Uterus (tissue), 2 donors: Measurements from ENCODE around the gene SIRT1.

ENCODE experiments used
- CTCF ChIP-seq, 4 experiments: fragments of 200-600 bp in 2 of 4; fragments of 450-650 bp in 2 of 4; sonication (generic) in 2 of 4; IDR thresholded peaks; one replicate each; pipeline ENCODE4 v1.5.1; 2016 to 2019; ENCODE audit warnings: antibody characterized with exemption in 4 of 4, mild to moderate bottlenecking in 2 of 4, moderate library complexity in 1 of 4
- POLR2A ChIP-seq, 2 donors: fragments of 450-650 bp; IDR thresholded peaks; one replicate each; pipeline ENCODE4 v1.6.1; 2016; ENCODE audit warnings: antibody characterized with exemption in 2 of 2, mild to moderate bottlenecking in 1 of 2, moderate library complexity in 1 of 2

- TF ChIP-seq POLR2A (IDR thresholded peaks at IDR 0.05) (no peak), CTCF (IDR thresholded peaks at IDR 0.05) (no peak)
Measured at GRCh38 chr10:67933199-67933598, 48.7 kb downstream of the SIRT1 start.
